Femur (tissue), 1 donor: ENCODE data around the gene RFC1.
"Not testable (repeated sequence)": the region's sequence is repeated elsewhere in the genome, so short reads cannot be mapped to it uniquely, and the experiment has no call there.

Experiments used
- DNase-seq: peaks from one replicate; pipeline ENCODE4 v3.0.0-alpha.2; 2017

The RFC1 gene

GRCh38 chr4:39365830-39366771 is at the start of gene RFC1:
Gene RFC1 (minus strand): TSS chr4:39366362. CDS start chr4:39366241, 121 bp downstream.
- peak; percentile 94 for DNase-seq

GRCh38 chr4:39415678-39416283 is 49.6 kb upstream of the RFC1 start:
- DNase-seq: no peak

GRCh38 chr4:39411561-39411960 is 45.4 kb upstream of the RFC1 start:
- not testable (repeated sequence) for DNase-seq

- DNase-seq: no peak
Observed at GRCh38 chr4:39410415-39410814, 44.3 kb upstream of the RFC1 start.

GRCh38 chr4:39407584-39407885 is 41.4 kb upstream of the RFC1 start:
- no peak for DNase-seq

- no peak for DNase-seq
Observed at GRCh38 chr4:39406763-39407583, 40.8 kb upstream of the RFC1 start, which contains the start of gene KLB. Gene KLB (plus strand): TSS chr4:39406930. CDS start chr4:39406950, 20 bp downstream.

GRCh38 chr4:39401640-39402039 is 35.5 kb upstream of the RFC1 start:
- not testable (repeated sequence) for DNase-seq

GRCh38 chr4:39394706-39395105 is 28.5 kb upstream of the RFC1 start:
- no peak for DNase-seq

- no peak for DNase-seq
Observed at GRCh38 chr4:39390603-39391002, 24.4 kb upstream of the RFC1 start.

GRCh38 chr4:39384563-39384962 is 18.4 kb upstream of the RFC1 start:
- DNase-seq: no peak

- DNase-seq: no peak
Observed at GRCh38 chr4:39383690-39384089, 17.5 kb upstream of the RFC1 start.

- DNase-seq: no peak
Observed at GRCh38 chr4:39375478-39375877, 9.3 kb upstream of the RFC1 start.

- not testable (repeated sequence) for DNase-seq
Observed at GRCh38 chr4:39371209-39371608, 5.0 kb upstream of the RFC1 start.

- no peak for DNase-seq
Observed at GRCh38 chr4:39369301-39369700, 3.1 kb upstream of the RFC1 start.

- DNase-seq: no peak
Observed at GRCh38 chr4:39367166-39367565, 1.0 kb upstream of the RFC1 start.

- no peak for DNase-seq
Observed at GRCh38 chr4:39365360-39365759, 802 bp downstream of the RFC1 start.

- no peak for DNase-seq
Observed at GRCh38 chr4:39363773-39364393, 2.3 kb downstream of the RFC1 start.

- DNase-seq: no peak
Observed at GRCh38 chr4:39362827-39363226, 3.3 kb downstream of the RFC1 start.

- not testable (repeated sequence) for DNase-seq
Observed at GRCh38 chr4:39360611-39361010, 5.6 kb downstream of the RFC1 start.

- DNase-seq: no peak
Observed at GRCh38 chr4:39357002-39357401, 9.2 kb downstream of the RFC1 start.

GRCh38 chr4:39354254-39354552 is 12.0 kb downstream of the RFC1 start:
- no peak for DNase-seq

GRCh38 chr4:39353478-39354253 is 12.5 kb downstream of the RFC1 start:
- no peak for DNase-seq
